Stimulated activated CD4-positive, alpha-beta T cell treated with anti-CD3 and anti-CD28 coated beads, Interleukin-15, amount 100 ng/mL, for 48 hours (primary cell): ENCODE data around the gene CPED1.
"Not testable (repeated sequence)": the region's sequence is repeated elsewhere in the genome, so short reads cannot be mapped to it uniquely, and the experiment has no call there.

Experiments
- DNase-seq, 2 donors: peaks; one replicate each; pipeline ENCODE4 v3.0.0-alpha.2; 2020; ENCODE audit warnings: low read depth in 2 of 2

CPED1 gene

GRCh38 chr7:121020249-121020988 lies 31.9 kb downstream of the CPED1 start:
- DNase-seq = no peak

GRCh38 chr7:121020989-121021969 lies 32.8 kb downstream of the CPED1 start:
- no peak for DNase-seq

GRCh38 chr7:121023194-121023593 lies 34.7 kb downstream of the CPED1 start:
- no peak for DNase-seq

GRCh38 chr7:121023683-121024511 lies 35.4 kb downstream of the CPED1 start:
- DNase-seq = no peak

- DNase-seq = no peak
Measured at GRCh38 chr7:121024611-121025010, 36.1 kb downstream of the CPED1 start.

GRCh38 chr7:121026159-121026558 lies 37.6 kb downstream of the CPED1 start:
- no peak for DNase-seq

- no peak for DNase-seq
Measured at GRCh38 chr7:121026577-121027111, 38.1 kb downstream of the CPED1 start.

GRCh38 chr7:121027761-121028669 lies 39.5 kb downstream of the CPED1 start:
- DNase-seq = no peak

- DNase-seq = no peak
Measured at GRCh38 chr7:121029302-121029701, 40.8 kb downstream of the CPED1 start.

GRCh38 chr7:121030308-121030707 lies 41.8 kb downstream of the CPED1 start:
- DNase-seq = no peak

GRCh38 chr7:121032645-121033460 lies 44.3 kb downstream of the CPED1 start:
- no peak for DNase-seq

GRCh38 chr7:121034929-121035328 lies 46.4 kb downstream of the CPED1 start:
- DNase-seq = no peak

- not testable (repeated sequence) for DNase-seq
Measured at GRCh38 chr7:121036776-121037175, 48.3 kb downstream of the CPED1 start.

- not testable (repeated sequence) for DNase-seq
Measured at GRCh38 chr7:121037329-121037728, 48.8 kb downstream of the CPED1 start.

- DNase-seq = no peak
Measured at GRCh38 chr7:121037957-121038716, 49.6 kb downstream of the CPED1 start.

- no peak for DNase-seq
Measured at GRCh38 chr7:121038717-121039509, 50.4 kb downstream of the CPED1 start.

GRCh38 chr7:121039510-121039822 lies 51.0 kb downstream of the CPED1 start:
- DNase-seq = no peak

- no peak for DNase-seq
Measured at GRCh38 chr7:121039994-121040393, 51.5 kb downstream of the CPED1 start.
